HG03521 (cell line): ENCODE results near the gene MRI1.
"Not testable (repeated sequence)": the region's sequence is repeated elsewhere in the genome, so short reads cannot be mapped to it uniquely, and the experiment has no call there.

Experiments used
- ATAC-seq: cut with Tn5 transposase; IDR thresholded peaks from one replicate; pipeline ENCODE4 v1.9.1; 2021; ENCODE audit warnings: mild to moderate bottlenecking, moderate library complexity; ENCODE audit not compliant: unreplicated experiment

The MRI1 gene

GRCh38 chr19:13758795-13759194 is 5.5 kb upstream of the MRI1 start:
- ATAC-seq: no peak

- ATAC-seq: no peak
Measured at GRCh38 chr19:13761423-13761822, 2.9 kb upstream of the MRI1 start.

- ATAC-seq: no peak
Measured at GRCh38 chr19:13762635-13763235, 1.6 kb upstream of the MRI1 start.

- ATAC-seq: no peak
Measured at GRCh38 chr19:13763265-13763664, 1.1 kb upstream of the MRI1 start.

GRCh38 chr19:13764821-13765394 is 586 bp downstream of the MRI1 start:
- peak; percentile 25 for ATAC-seq

- no peak for ATAC-seq
Measured at GRCh38 chr19:13765395-13766094, 1.2 kb downstream of the MRI1 start.

- ATAC-seq: no peak
Measured at GRCh38 chr19:13766095-13766481, 1.8 kb downstream of the MRI1 start.

GRCh38 chr19:13768510-13768909 is 4.2 kb downstream of the MRI1 start:
- ATAC-seq: no peak

GRCh38 chr19:13770013-13770635 is 5.8 kb downstream of the MRI1 start:
- ATAC-seq: no peak

- ATAC-seq: peak; percentile 83
Measured at GRCh38 chr19:13774217-13775191, 10.2 kb downstream of the MRI1 start, which contains the start of gene C19orf53. Gene C19orf53, plus strand, starts transcription at chr19:13774456. Its CDS starts 22 bp downstream, at chr19:13774478.

- no peak for ATAC-seq
Measured at GRCh38 chr19:13778398-13778797, 14.1 kb downstream of the MRI1 start.

GRCh38 chr19:13778847-13779246 is 14.5 kb downstream of the MRI1 start:
- no peak for ATAC-seq

- not testable (repeated sequence) for ATAC-seq
Measured at GRCh38 chr19:13779794-13780193, 15.5 kb downstream of the MRI1 start.

GRCh38 chr19:13781547-13781946 is 17.2 kb downstream of the MRI1 start:
- ATAC-seq: no peak

GRCh38 chr19:13782537-13782936 is 18.2 kb downstream of the MRI1 start:
- no peak for ATAC-seq

- no peak for ATAC-seq
Measured at GRCh38 chr19:13783565-13784500, 19.5 kb downstream of the MRI1 start.

GRCh38 chr19:13784731-13785452 is 20.6 kb downstream of the MRI1 start:
- ATAC-seq: no peak

- ATAC-seq: no peak
Measured at GRCh38 chr19:13788991-13789390, 24.7 kb downstream of the MRI1 start.

- no peak for ATAC-seq
Measured at GRCh38 chr19:13790354-13790753, 26.0 kb downstream of the MRI1 start.
